M059J (cell line): ENCODE data around the gene MVB12A. TPM values are rescaled to one million over a fixed set of nuclear protein-coding genes. Genes with fewer than 3 reads are reported as not detected.
A peak's percentile ranks its signal among the peaks of the same experiment; 100 is the strongest.

Experiments used
- DNase-seq: peaks from one replicate; pipeline ENCODE4 v3.0.0-alpha.2; 2012; ENCODE audit warnings: low read depth
- total RNA-seq: library from RNA; depleted of rRNA; stranded (reverse); fragments of >200 nt; shearing (Covaris generic); gene quantifications from 2 replicates; pipeline ENCODE4 v1.2.3, GENCODE V29; 2014; rRNA removed

Gene MVB12A
- total RNA-seq, 1 experiment from 2014 or later, result 144 TPM

- DNase-seq, result peak; percentile 99
These were observed 50.4 kb downstream of the MVB12A start, which contains the start of gene SLC27A1 for GRCh38 chr19:17470068-17470841. Gene SLC27A1, plus strand, starts transcription at chr19:17470524. Its CDS starts 17 bp downstream, at chr19:17470541.

DNA sequence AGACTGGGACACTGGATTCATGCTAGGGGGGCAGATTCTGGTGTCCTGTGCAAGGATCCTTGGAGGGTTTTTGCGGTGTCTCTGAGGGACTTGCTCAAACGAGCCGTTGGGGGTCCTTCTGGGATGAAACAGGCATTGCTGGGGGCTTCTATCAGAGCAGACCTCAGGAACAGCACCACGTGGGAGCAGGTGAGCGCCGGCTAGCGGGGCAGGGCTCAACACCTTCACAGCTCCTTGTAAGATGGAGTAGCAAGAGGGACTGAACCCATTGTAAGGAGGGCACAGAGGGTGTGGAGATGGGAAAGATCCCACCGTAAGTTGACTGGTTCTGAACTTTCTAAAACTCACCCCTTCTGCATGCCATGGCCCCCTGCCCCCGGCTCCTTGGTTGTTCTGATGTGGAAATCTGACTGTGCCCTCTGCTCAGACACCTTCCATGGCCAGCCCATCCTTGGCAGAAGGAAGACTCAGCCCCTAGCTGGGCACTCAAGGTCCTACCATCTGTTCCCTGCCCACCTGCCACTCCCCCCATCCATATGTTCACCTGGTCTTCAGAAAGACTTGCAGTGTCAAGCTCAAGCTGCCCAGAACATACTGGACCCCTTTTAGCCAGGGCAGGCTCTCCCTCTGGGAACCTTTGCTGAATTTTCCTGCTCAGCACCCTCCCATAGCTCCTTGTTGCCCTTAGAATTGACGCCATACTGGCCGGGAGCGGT, 51.7 kb downstream of the MVB12A start:
- no peak for DNase-seq

GRCh38 chr19:17473041-17473440, 53.2 kb downstream of the MVB12A start:
- peak; percentile 85 for DNase-seq

Other genes starting within 250 kb of the MVB12A start
- 17.9 and 18.1 TPM in 2 replicates for gene USE1, start 204.7 kb upstream of the MVB12A start, total RNA-seq
- 7.9 and 9.7 TPM in 2 replicates for gene OCEL1, start 193.8 kb upstream of the MVB12A start, total RNA-seq
- 35.5 and 56.4 TPM in 2 replicates for gene NR2F6, start 174.1 kb upstream of the MVB12A start, total RNA-seq
- gene USHBP1, start 155.3 kb upstream of the MVB12A start, total RNA-seq, result not detected in 2 replicates
- 121 and 122 TPM in 2 replicates for gene BABAM1, start 152.6 kb upstream of the MVB12A start, total RNA-seq
- 0.69 and 0.71 TPM in 2 replicates for gene ANKLE1, start 138.1 kb upstream of the MVB12A start, total RNA-seq
- gene ABHD8, start 116.6 kb upstream of the MVB12A start, total RNA-seq, result 19.1 and 30.2 TPM in 2 replicates
- gene MRPL34, start 114.2 kb upstream of the MVB12A start, total RNA-seq, result 73.2 and 83.3 TPM in 2 replicates
- 40.5 and 50.3 TPM in 2 replicates for gene DDA1, start 110.5 kb upstream of the MVB12A start, total RNA-seq
- gene ANO8, start 85.2 kb upstream of the MVB12A start, total RNA-seq, result 3.5 and 5.6 TPM in 2 replicates
- gene GTPBP3, start 82.5 kb upstream of the MVB12A start, total RNA-seq, result 9.6 and 16.8 TPM in 2 replicates
- 0.05 TPM in 1 of 2 replicates, not detected in the other for gene PLVAP, start 42.7 kb upstream of the MVB12A start, total RNA-seq
- 0.47 TPM in 1 of 2 replicates, not detected in the other for gene CCDC194, start 25.9 kb upstream of the MVB12A start, total RNA-seq
- gene BST2, start 14.4 kb upstream of the MVB12A start, total RNA-seq, result 490 and 600 TPM in 2 replicates
- gene TMEM221, start 28.6 kb downstream of the MVB12A start, total RNA-seq, result 0.25 TPM in 1 of 2 replicates, not detected in the other
- not detected in 2 replicates for gene NXNL1, start 40.9 kb downstream of the MVB12A start, total RNA-seq
- 4.8 and 12.2 TPM in 2 replicates for gene SLC27A1, start 50.5 kb downstream of the MVB12A start, total RNA-seq
- 53.3 and 66.8 TPM in 2 replicates for gene PGLS, start 91.6 kb downstream of the MVB12A start, total RNA-seq
- 104 and 150 TPM in 2 replicates for gene COLGALT1, start 135.6 kb downstream of the MVB12A start, total RNA-seq